HG03354 (cell line): ENCODE results near the gene HIRIP3.
A peak's percentile ranks its signal among the peaks of the same experiment; 100 is the strongest.
"Not testable (repeated sequence)": the region's sequence is repeated elsewhere in the genome, so short reads cannot be mapped to it uniquely, and the experiment has no call there.

ENCODE experiments used
- ATAC-seq: cut with Tn5 transposase; IDR thresholded peaks from one replicate; pipeline ENCODE4 v1.9.1; 2021; ENCODE audit warnings: mild to moderate bottlenecking; ENCODE audit not compliant: unreplicated experiment, poor library complexity, severe bottlenecking

The HIRIP3 gene

DNA sequence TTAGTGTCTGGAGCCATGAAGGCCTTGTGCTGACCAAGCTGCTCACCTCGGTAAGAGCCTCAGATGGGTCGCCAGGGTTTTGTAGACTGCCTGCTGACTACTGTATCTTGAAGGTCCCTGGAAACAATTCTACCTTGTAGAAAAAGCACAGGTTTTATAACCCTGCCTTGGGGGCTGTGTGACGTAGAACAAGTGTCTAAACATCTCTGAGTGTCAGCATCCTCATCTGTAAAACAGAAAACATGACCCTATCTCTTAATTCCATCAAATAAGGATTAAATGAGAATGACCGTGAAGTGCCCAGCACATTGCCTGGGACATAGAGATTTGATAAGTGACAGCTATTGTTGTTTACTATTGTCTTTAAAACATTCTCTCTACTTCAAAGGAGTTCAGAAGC lies 27.2 kb downstream of the HIRIP3 start:
- no peak for ATAC-seq

DNA sequence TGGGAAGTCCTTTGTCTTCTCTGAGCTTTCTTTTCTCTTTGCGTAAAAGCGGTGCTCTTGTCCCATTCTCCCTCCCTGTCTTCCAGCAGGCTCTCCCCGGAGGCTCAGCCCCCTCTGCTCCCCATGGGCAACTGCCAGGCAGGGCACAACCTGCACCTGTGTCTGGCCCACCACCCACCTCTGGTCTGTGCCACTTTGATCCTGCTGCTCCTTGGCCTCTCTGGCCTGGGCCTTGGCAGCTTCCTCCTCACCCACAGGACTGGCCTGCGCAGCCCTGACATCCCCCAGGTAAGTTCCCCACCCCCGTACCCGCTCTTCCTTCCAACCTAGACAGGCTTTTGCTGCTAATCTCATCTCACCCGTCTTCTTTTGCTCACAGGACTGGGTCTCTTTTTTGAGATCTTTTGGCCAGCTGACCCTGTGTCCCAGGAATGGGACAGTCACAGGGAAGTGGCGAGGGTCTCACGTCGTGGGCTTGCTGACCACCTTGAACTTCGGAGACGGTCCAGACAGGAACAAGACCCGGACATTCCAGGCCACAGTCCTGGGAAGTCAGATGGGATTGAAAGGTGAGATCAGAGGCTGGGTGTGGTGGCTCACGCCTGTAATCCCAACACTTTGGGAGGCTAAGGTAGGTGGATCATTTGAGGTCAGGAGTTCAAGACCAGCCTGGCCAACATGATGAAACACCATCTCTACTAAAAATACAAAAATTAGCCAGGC lies 32.2 kb downstream of the HIRIP3 start:
- no peak for ATAC-seq

DNA sequence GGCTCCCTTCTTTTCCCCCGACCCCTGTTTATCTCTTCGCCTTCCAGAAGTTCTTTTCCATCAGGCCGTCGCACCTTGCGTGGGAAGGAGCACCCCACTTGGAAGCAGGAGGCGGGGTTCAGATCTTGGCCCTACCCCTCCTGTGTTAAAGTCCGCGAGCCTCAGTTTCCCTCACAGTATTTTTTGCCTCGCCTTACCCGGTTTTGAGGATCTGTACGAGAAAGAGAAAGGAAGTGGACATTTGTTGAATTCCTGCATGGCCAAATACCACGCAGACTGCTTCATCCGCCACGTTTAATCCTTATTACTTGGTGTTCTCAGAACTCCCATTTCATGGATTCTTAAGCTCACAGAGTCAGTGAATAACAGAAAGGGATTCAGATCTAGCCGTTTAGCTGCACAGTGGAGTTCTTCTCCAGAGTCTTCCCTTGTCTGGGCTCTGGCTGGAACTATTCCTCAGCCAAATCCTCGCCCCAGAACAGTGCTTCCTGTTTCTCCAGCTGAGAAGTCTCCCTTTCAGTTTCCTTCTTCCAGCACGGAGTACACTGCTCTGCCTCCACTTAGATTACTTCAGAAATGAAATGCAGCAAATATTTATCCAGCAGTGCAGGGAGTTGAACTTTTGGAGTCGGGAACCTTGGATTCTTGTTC lies 32.9 kb downstream of the HIRIP3 start:
- no peak for ATAC-seq

DNA sequence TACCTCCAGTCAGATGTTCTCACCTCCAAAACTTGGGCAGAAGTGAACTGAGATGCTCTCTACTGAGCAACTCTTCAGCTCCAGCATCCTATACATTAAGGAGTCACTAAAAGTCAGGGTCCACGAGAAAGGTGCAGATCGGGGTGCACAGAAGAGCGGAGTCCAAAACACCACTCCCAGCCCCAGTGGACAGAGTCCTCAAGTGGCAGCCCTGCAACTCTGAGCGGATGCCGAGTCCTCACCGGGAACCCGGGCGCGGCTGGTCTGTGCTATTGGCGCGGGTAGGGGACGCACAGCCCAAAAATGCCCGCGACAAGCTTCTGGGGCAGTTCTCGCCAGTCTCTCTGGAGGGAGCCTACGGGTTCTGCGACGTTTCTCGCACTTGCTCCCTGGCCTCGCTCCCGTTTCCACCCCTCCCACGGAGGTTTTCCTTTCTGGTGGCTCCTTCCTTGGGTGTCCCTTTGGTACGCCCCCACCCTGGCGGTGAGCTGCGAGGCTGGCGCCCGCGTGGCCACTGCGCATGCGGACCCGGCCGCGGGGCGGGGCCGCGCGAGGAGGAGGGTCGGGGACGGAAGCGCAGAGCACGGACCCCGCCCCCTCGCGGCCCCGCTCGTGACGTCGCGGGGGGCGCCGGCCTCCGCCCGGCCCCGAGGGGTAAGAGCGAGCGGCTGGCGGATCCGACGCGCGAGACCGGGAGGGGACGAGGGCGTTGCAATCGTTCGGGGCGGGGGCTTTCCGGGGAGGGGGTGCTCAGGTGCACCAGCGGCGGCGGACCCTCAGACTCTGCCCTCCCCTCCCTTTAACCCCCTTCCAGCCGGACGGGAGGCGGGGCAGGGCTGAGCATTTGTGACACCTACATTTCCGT lies 33.7 kb downstream of the HIRIP3 start, which contains the start of gene TMEM219:
Gene TMEM219, plus strand, starts transcription at position 601 of the 865 bp plus-strand sequence. CDS start 1,065 bp downstream, outside the sequence.
- ATAC-seq: peak; percentile 83

DNA sequence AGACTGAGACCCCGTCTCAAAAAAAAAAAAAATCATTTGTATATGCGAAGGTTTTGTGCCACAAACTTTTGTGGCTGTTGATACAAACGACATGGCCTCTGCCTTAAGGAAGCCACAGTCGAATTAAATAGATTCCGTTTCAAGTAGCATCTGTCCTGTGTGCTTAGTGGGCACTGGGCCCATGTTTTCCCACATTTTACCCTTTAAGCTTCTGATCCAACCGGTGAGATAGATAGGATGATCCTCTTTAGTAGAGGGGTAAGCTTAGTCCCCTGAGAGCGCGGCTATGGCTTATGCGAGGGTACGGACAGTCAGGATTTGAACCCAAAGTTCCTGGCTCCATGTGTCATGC lies 34.3 kb downstream of the HIRIP3 start:
- ATAC-seq: no peak

DNA sequence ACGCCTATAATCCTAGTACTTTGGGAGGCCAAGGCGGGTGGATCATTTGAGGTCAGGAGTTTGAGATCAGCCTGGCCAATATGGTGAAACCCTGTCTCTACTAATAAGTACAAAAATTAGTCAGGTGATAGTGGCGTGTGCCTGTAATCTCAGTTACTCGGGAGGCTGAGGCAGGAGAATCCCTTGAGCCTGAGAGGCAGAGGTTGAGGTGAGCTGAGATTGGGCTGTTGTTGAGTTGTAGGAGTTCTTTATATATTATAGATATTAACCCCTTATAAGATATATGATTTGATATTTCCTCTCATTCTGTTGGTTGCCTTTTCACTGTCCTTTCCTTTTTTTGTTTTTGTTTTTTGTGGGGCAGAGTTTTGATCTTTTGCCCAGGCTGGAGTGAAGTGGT lies 35.6 kb downstream of the HIRIP3 start:
- not testable (repeated sequence) for ATAC-seq

DNA sequence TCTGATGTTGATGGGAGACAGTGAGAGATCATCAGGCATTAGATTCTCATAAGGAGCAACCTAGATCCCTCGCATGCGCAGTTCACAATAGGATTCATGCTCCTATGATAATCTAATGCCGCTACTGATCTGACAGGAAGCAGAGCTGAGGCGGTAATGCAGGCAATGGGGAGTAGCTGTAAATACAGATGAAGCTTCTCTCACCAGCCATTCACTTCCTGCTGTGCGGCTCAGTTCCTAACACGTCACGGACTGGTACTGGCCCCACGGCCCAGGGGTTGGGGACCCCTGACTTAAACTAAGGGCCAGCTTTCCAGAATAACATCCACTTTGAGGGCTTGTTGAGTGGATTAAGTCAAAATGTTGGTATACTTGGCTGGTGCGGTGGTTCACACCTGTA lies 36.1 kb downstream of the HIRIP3 start:
- no peak for ATAC-seq

DNA sequence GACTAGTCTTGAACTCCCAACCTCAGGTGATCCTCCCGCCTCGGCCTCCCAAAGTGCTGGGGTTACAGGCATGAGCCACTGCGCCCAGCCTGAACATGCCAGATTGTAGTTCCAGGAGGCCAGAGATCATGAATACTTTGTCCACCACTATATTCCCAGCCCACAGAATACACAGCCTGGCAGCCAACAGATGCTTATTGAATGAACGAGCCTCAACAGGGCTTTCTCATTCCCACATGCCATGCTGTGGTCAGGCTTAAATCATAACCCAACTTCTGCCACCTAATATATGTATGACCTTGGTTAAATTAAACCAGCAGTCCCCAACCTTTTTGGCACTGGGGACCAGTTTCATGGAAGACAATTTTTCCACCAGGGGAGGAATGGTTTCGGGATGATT lies 36.7 kb downstream of the HIRIP3 start:
- no peak for ATAC-seq

DNA sequence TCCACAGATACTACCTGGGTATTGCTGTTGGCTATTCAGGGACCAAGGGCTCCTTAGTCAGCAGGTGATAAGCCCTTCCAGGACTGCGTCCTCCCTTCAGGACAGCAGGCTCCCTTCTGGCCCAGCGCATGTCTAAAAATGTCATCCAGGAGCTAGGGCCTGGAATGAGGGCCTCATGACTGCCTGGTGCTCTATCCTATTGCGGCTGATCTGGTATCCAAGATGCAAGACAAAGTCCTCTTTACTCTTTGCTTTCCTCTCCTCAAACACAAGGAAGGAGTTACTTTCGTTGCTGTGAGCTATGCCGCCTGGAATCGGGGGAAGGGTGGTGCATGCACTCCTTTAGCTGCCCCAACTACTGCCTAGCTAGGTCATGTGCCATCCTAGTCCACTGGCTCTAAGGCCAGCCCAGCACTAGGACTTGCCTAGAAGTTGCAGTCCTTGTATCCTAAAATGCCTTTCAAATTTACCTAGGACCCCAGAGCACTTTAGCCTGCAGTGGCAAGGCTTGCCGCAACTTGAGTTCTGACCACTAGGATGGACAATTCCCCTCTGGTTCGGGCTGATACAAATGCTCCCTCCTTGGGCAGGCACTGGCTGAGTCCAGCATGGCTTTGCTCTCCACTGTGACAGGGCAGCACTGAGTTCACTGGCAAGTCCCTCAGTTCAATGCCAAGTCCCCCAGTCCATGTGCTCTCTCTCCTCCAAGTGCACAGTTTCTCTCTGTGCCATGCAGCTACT lies 43.6 kb downstream of the HIRIP3 start:
- no peak for ATAC-seq

DNA sequence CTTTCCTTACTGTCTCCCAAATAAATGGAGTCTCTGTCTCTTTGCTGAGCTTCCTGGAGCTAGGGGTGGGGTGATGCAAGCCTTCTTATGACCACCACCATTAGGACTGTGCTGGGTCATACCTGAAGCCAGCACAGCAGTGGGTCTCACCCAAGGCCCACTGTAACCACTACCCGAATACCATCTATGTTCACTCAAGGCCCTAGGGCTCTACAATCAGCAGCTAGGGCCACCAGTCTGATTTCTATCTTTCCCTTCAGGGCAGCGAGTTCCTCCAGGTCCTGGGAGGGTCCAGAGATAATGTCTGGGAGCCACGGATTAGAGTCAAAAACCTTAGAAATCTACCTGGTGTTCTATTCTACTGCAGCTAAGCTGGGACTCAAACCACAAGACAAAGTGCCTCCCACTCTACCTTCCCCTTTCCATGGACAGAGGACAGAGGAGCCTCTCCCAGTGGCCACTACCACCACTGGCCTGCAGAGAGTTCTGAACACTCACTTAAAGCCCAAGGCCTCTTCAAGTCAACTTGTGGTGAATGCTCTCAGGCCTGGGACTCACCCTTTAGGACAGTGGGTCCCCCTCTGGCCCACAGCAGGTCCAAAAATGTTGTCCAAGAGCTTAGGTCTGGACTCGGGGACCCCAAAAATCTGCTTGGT lies 44.5 kb downstream of the HIRIP3 start:
- ATAC-seq: no peak

DNA sequence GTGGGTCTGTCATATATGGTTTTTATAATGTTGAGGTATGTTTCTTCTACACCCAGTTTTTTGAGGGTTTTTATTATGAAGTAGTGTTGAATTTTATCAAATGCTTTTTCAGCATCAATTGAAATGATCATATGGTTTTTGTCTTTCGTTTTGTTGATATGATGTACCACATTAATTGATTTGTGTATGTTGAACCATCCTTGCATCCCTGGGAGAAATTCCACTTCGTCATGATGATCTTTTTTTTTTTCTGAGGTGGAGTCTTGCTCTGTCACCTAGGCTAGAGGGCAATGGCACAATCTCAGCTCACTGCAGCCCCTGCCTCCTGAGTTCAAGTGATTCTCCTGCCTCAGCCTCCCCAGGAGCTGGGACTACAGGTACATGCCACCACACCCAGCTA lies 47.5 kb downstream of the HIRIP3 start:
- no peak for ATAC-seq

DNA sequence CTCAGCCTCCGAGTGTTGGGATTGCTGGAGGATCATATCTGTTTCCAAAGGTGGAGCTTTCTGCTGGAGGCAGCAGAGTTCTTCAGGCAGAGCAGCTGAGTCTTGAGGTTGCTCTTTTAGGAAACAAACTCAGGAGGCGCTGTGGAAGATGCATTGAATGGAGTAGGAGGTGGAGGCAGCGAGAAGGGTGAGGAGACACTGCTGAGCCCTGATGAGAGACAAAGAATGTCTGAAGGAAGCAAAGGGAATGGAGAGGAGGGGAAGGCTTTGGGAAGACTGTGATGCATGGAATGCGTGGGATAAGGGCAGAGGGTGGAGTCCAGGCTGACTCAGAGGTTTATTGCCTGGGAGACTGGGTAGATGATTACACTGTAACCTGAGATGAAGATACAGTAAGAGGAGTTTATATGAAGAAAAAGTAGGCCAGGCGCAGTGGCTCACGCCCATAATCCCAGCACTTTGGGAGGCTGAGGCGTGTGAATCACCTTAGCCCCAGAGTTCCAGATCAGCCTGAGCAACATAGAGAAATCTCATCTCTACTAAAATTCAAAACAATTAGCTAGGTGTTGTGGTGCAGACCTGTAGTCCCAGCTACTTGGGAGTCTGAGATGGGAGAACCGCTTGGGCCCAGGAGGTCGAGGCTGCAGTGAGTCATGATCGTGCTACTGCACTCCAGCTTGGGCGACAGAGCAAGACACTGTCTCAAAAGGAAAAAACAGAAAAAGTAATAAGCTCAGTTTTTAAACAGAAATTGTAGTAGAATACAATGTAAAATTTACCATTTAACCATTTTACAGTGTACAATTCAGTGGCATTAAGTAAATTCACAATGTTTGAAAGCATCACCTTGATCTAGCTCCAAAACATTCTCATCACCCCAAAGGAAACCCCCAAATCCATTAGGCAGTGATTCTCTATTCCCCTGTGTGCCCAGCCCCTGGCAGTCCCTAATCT lies 51.3 kb downstream of the HIRIP3 start:
- ATAC-seq: no peak
